Tibial artery (tissue), 4 donors: ENCODE data around the gene SEMA4G.

Source experiments
- DNase-seq, 2 donors: peaks; one replicate each; pipeline ENCODE4 v3.0.0-alpha.2; 2019
- H3K27ac ChIP-seq, 2 donors: fragments of 200-600 bp; sonication (generic) in 1 of 2; 1 replicate in 1 of 2; 2 replicates in 1 of 2; pipeline ENCODE4 v1.5.1; 2018 to 2019; ENCODE audit warnings: mild to moderate bottlenecking in 1 of 2
- H3K27me3 ChIP-seq, 2 donors: fragments of 200-600 bp; sonication (generic) in 1 of 2; one replicate each; pipeline versions ENCODE4 v1.5.1 to v1.6.0; 2016 to 2019
- H3K36me3 ChIP-seq, 3 donors: fragments of 200-600 bp; sonication (generic) in 2 of 3; one replicate each; pipeline ENCODE4 v1.5.1; 2016 to 2019; ENCODE audit warnings: mild to moderate bottlenecking in 2 of 3
- H3K4me1 ChIP-seq, 4 donors: fragments of 200-600 bp; sonication (generic) in 2 of 4; 1 replicate in 3 of 4; 2 replicates in 1 of 4; pipeline ENCODE4 v1.5.1; 2016 to 2019
- H3K4me3 ChIP-seq, 2 donors: fragments of 200-600 bp; sonication (generic) in 1 of 2; 1 replicate in 1 of 2; 2 replicates in 1 of 2; pipeline ENCODE4 v1.5.1; 2018 to 2019; ENCODE audit warnings: mild to moderate bottlenecking in 2 of 2
- H3K9me3 ChIP-seq, 3 donors: fragments of 200-600 bp; sonication (generic) in 1 of 3; one replicate each; pipeline ENCODE4 v1.5.1; 2016 to 2019
- CTCF ChIP-seq, 2 experiments: fragments of 200-600 bp in 1 of 2; fragments of 450-650 bp in 1 of 2; IDR thresholded peaks; one replicate each; pipeline ENCODE4 v1.5.1; 2017 to 2019; ENCODE audit warnings: antibody characterized with exemption in 2 of 2, mild to moderate bottlenecking in 1 of 2, moderate library complexity in 1 of 2
- intact Hi-C: fragments of 100-400 bp; cut with DNase I; formaldehyde crosslinking; loops from one replicate; pipeline ENCODE4 v1.15.0; 2023; ENCODE audit warnings: low total_unique reads

SEMA4G gene

DNA sequence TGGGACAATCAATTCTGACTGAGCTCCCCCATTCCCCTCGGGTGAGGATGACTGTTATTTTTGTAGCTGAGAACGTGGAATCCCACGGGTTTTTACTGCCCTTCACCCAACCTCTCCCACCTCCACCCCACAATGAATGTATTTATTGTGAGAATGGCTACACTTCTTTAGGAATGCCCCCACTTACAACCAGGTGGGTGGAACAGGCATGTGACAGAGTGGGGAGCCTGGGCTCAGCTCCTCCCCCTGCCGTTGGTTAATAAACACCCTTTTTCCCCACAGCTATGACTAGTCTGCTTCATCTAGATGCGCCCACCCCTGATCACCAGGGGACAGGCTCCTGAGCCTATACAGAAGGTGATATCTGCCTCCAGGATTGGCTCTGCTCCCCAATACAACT, 16.0 kb downstream of the SEMA4G start:
- Histone ChIP-seq H3K4me1 (peaks cover 0 to 36% (median 26%) of the 10 kb centered on the region in 4 donors), H3K4me3 (no peak overlapping the region), H3K27me3 (no peaks in the 10 kb centered on the region), H3K36me3 (peaks cover 10 to 62% (median 40%) of the 10 kb centered on the region in 3 donors), H3K9me3 (no peaks in the 10 kb centered on the region), H3K27ac (no peak overlapping the region)
- intact Hi-C loops = loop anchor here (5.0 kb wide), 1 partner anchor 47 kb away; the partner anchor contains the start of genes PDZD7 and SFXN3
- DNase-seq = peak in 1 of 2 donors; percentile 21
- no peak for TF ChIP-seq CTCF (IDR thresholded peaks at IDR 0.05)

DNA sequence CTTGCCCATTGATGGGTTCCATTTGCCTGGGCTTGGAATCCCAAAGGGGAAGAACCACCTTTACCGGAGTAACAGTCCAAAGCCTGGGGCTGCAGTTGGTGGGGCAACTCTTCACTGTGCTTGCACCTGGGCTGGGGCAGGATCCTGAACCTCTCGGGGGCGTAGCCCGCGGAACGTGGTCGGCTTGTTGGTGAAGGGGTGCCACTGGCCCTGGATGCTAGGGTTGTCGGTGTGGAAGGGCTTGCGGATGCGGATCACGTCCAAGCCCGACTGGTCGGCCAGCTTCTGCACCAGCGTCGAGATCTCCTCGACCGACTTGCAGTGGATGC, 17.3 kb downstream of the SEMA4G start:
- H3K9me3 ChIP-seq = no peaks in the 10 kb centered on the region
- H3K27me3 ChIP-seq = no peaks in the 10 kb centered on the region
- DNase-seq = no peak
- intact Hi-C loops = loop anchor here (5.0 kb wide), 1 partner anchor 46 kb away; the partner anchor contains the start of genes PDZD7 and SFXN3
- peaks cover 0 to 36% (median 26%) of the 10 kb centered on the region in 4 donors for H3K4me1 ChIP-seq
- peaks cover 0 to 62% (median 40%) of the 10 kb centered on the region in 3 donors for H3K36me3 ChIP-seq
- peak overlapping the region; percentile 85 to 94 for H3K4me3 ChIP-seq
- peak overlapping the region; percentile 82 to 85 for H3K27ac ChIP-seq
- no peak for TF ChIP-seq CTCF (IDR thresholded peaks at IDR 0.05)

- no peaks in the 10 kb centered on the region for H3K9me3 ChIP-seq
- no peak for TF ChIP-seq CTCF (IDR thresholded peaks at IDR 0.05)
- intact Hi-C loops = loop anchor here (5.0 kb wide), 1 partner anchor 45 kb away; the partner anchor contains the start of genes PDZD7 and SFXN3
- peaks cover 0 to 58% (median 36%) of the 10 kb centered on the region in 3 donors for H3K36me3 ChIP-seq
- peak within 1 kb of the TSS; percentile 82 to 85 for H3K27ac ChIP-seq
- peaks cover 0 to 36% (median 26%) of the 10 kb centered on the region in 4 donors for H3K4me1 ChIP-seq
- peak; percentile 80 to 89 for DNase-seq
- peak within 1 kb of the TSS; percentile 85 to 94 for H3K4me3 ChIP-seq
- no peaks in the 10 kb centered on the region for H3K27me3 ChIP-seq
These were observed 17.8 kb downstream of the SEMA4G start, which contains the start of the genes MRPL43 and TWNK for GRCh38 chr10:100986952-100987684. TSS of gene MRPL43 (minus strand) at chr10:100987497. CDS start at chr10:100987443, 54 bp downstream. TSS of gene TWNK (plus strand) at chr10:100987543. CDS start at chr10:100988211, 668 bp downstream.

DNA sequence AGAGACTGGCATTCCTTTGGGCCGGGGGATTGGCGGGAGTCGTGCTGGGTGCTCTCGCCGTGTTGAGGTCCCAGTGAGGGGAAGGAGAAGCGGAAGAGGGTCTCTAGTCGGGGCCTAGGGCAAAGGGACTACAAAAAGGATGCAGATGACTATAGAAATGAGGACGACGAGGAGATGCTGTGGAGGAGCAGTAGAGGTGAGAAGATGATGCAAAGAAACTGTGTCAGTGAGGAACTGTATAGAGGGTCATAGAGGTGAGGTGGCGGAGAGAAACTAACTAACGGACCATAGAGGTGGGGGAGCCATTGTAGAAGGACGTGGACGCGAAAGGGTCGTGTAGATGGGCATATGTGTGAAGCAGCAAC, 18.4 kb downstream of the SEMA4G start:
- Histone ChIP-seq H3K27me3 (no peaks in the 10 kb centered on the region), H3K4me3 (peak overlapping the region; percentile 85 to 94), H3K36me3 (peaks cover 0 to 55% (median 32%) of the 10 kb centered on the region in 3 donors), H3K27ac (peak overlapping the region; percentile 82 to 85), H3K9me3 (no peaks in the 10 kb centered on the region), H3K4me1 (peaks cover 0 to 36% (median 26%) of the 10 kb centered on the region in 4 donors)
- DNase-seq = no peak
- intact Hi-C loops = loop anchor here (5.0 kb wide), 1 partner anchor 45 kb away; the partner anchor contains the start of genes PDZD7 and SFXN3
- TF ChIP-seq CTCF (IDR thresholded peaks at IDR 0.05) = no peak

DNA sequence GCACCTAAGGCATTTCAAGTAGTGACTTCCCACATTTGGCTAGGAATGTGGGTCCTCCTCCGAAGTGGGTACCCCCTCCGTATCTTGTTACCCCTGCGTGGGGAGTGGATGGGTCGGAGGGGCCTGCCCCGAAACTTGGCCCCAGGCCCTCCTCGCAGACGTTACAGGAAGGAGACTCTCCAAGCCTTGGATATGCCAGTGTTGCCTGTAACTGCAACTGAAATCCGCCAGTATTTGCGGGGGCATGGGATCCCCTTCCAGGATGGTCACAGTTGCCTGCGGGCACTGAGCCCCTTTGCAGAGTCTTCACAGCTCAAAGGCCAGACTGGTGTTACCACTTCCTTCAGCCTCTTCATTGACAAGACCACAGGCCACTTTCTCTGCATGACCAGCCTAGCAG, 18.9 kb downstream of the SEMA4G start:
- intact Hi-C loops = loop anchor here (5.0 kb wide), 1 partner anchor 44 kb away; the partner anchor contains the start of genes PDZD7 and SFXN3
- H3K36me3 ChIP-seq = peaks cover 0 to 55% (median 30%) of the 10 kb centered on the region in 3 donors
- peak overlapping the region; percentile 85 to 94 for H3K4me3 ChIP-seq

More for the DNA sequence above, 18.9 kb downstream of the SEMA4G start:
- Histone ChIP-seq H3K4me1 (peaks cover 0 to 36% (median 26%) of the 10 kb centered on the region in 4 donors), H3K9me3 (no peaks in the 10 kb centered on the region), H3K27me3 (no peaks in the 10 kb centered on the region), H3K27ac (peak overlapping the region in 1 of 2 donors; percentile 85)
- TF ChIP-seq CTCF (IDR thresholded peaks at IDR 0.05) = no peak
- DNase-seq = no peak
